HAP-1 (cell line): Measurements from ENCODE around the gene CDK8.
A peak's percentile ranks its signal among the peaks of the same experiment; 100 is the strongest.
"Not testable (repeated sequence)": the region's sequence is repeated elsewhere in the genome, so short reads cannot be mapped to it uniquely, and the experiment has no call there.

Source experiments
- DNase-seq, 2 experiments: peaks; one replicate each; pipeline ENCODE4 v3.0.0-alpha.2; 2016 to 2020; ENCODE audit warnings: low spot score in 2 of 2
- H3K27me3 ChIP-seq: fragments of 250-450 bp; sonication (Bioruptor Pico); 2 replicates; pipeline ENCODE4 v1.5.1; 2020; ENCODE audit warnings: low read depth, mild to moderate bottlenecking, moderate library complexity
- H3K36me3 ChIP-seq: fragments of 250-450 bp; sonication (Bioruptor Pico); replicated peaks from 2 replicates; pipeline ENCODE4 v1.5.1; 2020; ENCODE audit warnings: mild to moderate bottlenecking
- H3K4me1 ChIP-seq: fragments of 250-450 bp; sonication (Bioruptor Pico); 2 replicates; pipeline ENCODE4 v1.5.1; 2020; ENCODE audit warnings: mild to moderate bottlenecking
- H3K4me3 ChIP-seq: fragments of 250-450 bp; sonication (Bioruptor Pico); 2 replicates; pipeline ENCODE4 v1.5.1; 2020; ENCODE audit warnings: mild to moderate bottlenecking, moderate library complexity
- H3K9me3 ChIP-seq: fragments of 250-450 bp; sonication (Bioruptor Pico); 2 replicates; pipeline ENCODE4 v1.5.1; 2020; ENCODE audit warnings: mild to moderate bottlenecking, moderate library complexity
- in situ Hi-C: fragments of 300-500 bp; cut with MboI; formaldehyde crosslinking; loops from 3 replicates; pipeline ENCODE4 v1.14.3; 2020; ENCODE audit warnings: low sequenced_read_pairs, inconsistent platforms, mixed read lengths

The CDK8 gene

GRCh38 chr13:26310003-26310402 lies 56.1 kb downstream of the CDK8 start:
- H3K4me3 ChIP-seq: no peak overlapping the region
- H3K9me3 ChIP-seq: no peaks in the 10 kb centered on the region
- no peaks in the 10 kb centered on the region for H3K27me3 ChIP-seq
- in situ Hi-C loops: no loop called here
- no peaks in the 10 kb centered on the region for H3K36me3 ChIP-seq
- H3K4me1 ChIP-seq: no peaks in the 10 kb centered on the region
- DNase-seq: no peak

- Histone ChIP-seq H3K36me3 (no peaks in the 10 kb centered on the region), H3K4me3 (no peak overlapping the region), H3K4me1 (no peaks in the 10 kb centered on the region), H3K9me3 (no peaks in the 10 kb centered on the region), H3K27me3 (no peaks in the 10 kb centered on the region)
- no peak for DNase-seq
- in situ Hi-C loops: no loop called here
Observed at GRCh38 chr13:26310470-26310869, 56.5 kb downstream of the CDK8 start.

GRCh38 chr13:26312019-26312418 lies 58.1 kb downstream of the CDK8 start:
- H3K36me3 ChIP-seq, H3K4me1 ChIP-seq, in situ Hi-C loops, DNase-seq, H3K9me3 ChIP-seq, H3K27me3 ChIP-seq, H3K4me3 ChIP-seq: not testable (repeated sequence)

- H3K9me3 ChIP-seq, H3K4me1 ChIP-seq, DNase-seq, H3K4me3 ChIP-seq, H3K27me3 ChIP-seq, in situ Hi-C loops, H3K36me3 ChIP-seq: not testable (repeated sequence)
Observed at GRCh38 chr13:26316095-26316494, 62.2 kb downstream of the CDK8 start.

GRCh38 chr13:26320766-26321165 lies 66.8 kb downstream of the CDK8 start:
- Histone ChIP-seq H3K4me3 (no peak overlapping the region), H3K4me1 (peaks cover 10% of the 10 kb centered on the region), H3K9me3 (no peaks in the 10 kb centered on the region), H3K36me3 (no peaks in the 10 kb centered on the region), H3K27me3 (no peaks in the 10 kb centered on the region)
- in situ Hi-C loops: no loop called here
- peak in 1 of 2 experiments; percentile 73 for DNase-seq

- Histone ChIP-seq H3K9me3 (no peaks in the 10 kb centered on the region), H3K4me1 (peaks cover 10% of the 10 kb centered on the region), H3K27me3 (no peaks in the 10 kb centered on the region), H3K36me3 (no peaks in the 10 kb centered on the region), H3K4me3 (no peak overlapping the region)
- no peak for DNase-seq
- in situ Hi-C loops: no loop called here
Observed at GRCh38 chr13:26323127-26323526, 69.2 kb downstream of the CDK8 start.

GRCh38 chr13:26323764-26324163 lies 69.8 kb downstream of the CDK8 start:
- Histone ChIP-seq H3K9me3 (no peaks in the 10 kb centered on the region), H3K36me3 (no peaks in the 10 kb centered on the region), H3K4me3 (no peak overlapping the region), H3K4me1 (peaks cover 10% of the 10 kb centered on the region), H3K27me3 (no peaks in the 10 kb centered on the region)
- in situ Hi-C loops: no loop called here
- no peak for DNase-seq

- in situ Hi-C loops: no loop called here
- no peak for DNase-seq
- peaks cover 10% of the 10 kb centered on the region for H3K4me1 ChIP-seq
- H3K27me3 ChIP-seq: no peaks in the 10 kb centered on the region
- H3K4me3 ChIP-seq: no peak overlapping the region
- H3K9me3 ChIP-seq: no peaks in the 10 kb centered on the region
- no peaks in the 10 kb centered on the region for H3K36me3 ChIP-seq
Observed at GRCh38 chr13:26324294-26324693, 70.4 kb downstream of the CDK8 start.

- no peaks in the 10 kb centered on the region for H3K27me3 ChIP-seq
- no peaks in the 10 kb centered on the region for H3K9me3 ChIP-seq
- peaks cover 10% of the 10 kb centered on the region for H3K4me1 ChIP-seq
- no peaks in the 10 kb centered on the region for H3K36me3 ChIP-seq
- in situ Hi-C loops: no loop called here
- H3K4me3 ChIP-seq: no peak overlapping the region
- DNase-seq: no peak
Observed at GRCh38 chr13:26324867-26325266, 70.9 kb downstream of the CDK8 start.

- H3K36me3 ChIP-seq: no peaks in the 10 kb centered on the region
- H3K4me1 ChIP-seq: peaks cover 6% of the 10 kb centered on the region
- H3K27me3 ChIP-seq: no peaks in the 10 kb centered on the region
- no peaks in the 10 kb centered on the region for H3K9me3 ChIP-seq
- no peak overlapping the region for H3K4me3 ChIP-seq
- in situ Hi-C loops: no loop called here
- DNase-seq: no peak
Observed at GRCh38 chr13:26325876-26326275, 71.9 kb downstream of the CDK8 start.

- in situ Hi-C loops: no loop called here
- DNase-seq: no peak
- H3K4me3 ChIP-seq: no peak overlapping the region
Observed at GRCh38 chr13:26326562-26326961, 72.6 kb downstream of the CDK8 start.

GRCh38 chr13:26327940-26328725 lies 74.2 kb downstream of the CDK8 start:
- Histone ChIP-seq H3K27me3 (no peaks in the 10 kb centered on the region), H3K4me3 (no peak overlapping the region), H3K36me3 (no peaks in the 10 kb centered on the region), H3K9me3 (no peaks in the 10 kb centered on the region), H3K4me1 (peaks cover 9% of the 10 kb centered on the region; the same call in 1 of the 2 replicates)
- in situ Hi-C loops: no loop called here
- no peak for DNase-seq

More at GRCh38 chr13:26326562-26326961, 72.6 kb downstream of the CDK8 start:
- Histone ChIP-seq H3K36me3 (no peaks in the 10 kb centered on the region), H3K27me3 (no peaks in the 10 kb centered on the region), H3K9me3 (no peaks in the 10 kb centered on the region), H3K4me1 (peaks cover 9% of the 10 kb centered on the region; the same call in 1 of the 2 replicates)

- Histone ChIP-seq H3K27me3 (no peaks in the 10 kb centered on the region), H3K4me1 (peaks cover 9% of the 10 kb centered on the region; the same call in 1 of the 2 replicates), H3K36me3 (no peaks in the 10 kb centered on the region), H3K9me3 (no peaks in the 10 kb centered on the region), H3K4me3 (no peak overlapping the region)
- in situ Hi-C loops: no loop called here
- DNase-seq: no peak
Observed at GRCh38 chr13:26335158-26335557, 81.2 kb downstream of the CDK8 start.

GRCh38 chr13:26340807-26341206 lies 86.9 kb downstream of the CDK8 start:
- Histone ChIP-seq H3K4me3 (no peak overlapping the region), H3K36me3 (no peaks in the 10 kb centered on the region), H3K4me1 (no peaks in the 10 kb centered on the region), H3K9me3 (no peaks in the 10 kb centered on the region), H3K27me3 (no peaks in the 10 kb centered on the region)
- in situ Hi-C loops: no loop called here
- DNase-seq: no peak

GRCh38 chr13:26342898-26343297 lies 89.0 kb downstream of the CDK8 start:
- no peak for DNase-seq
- Histone ChIP-seq H3K9me3 (no peaks in the 10 kb centered on the region), H3K4me1 (no peaks in the 10 kb centered on the region), H3K27me3 (no peaks in the 10 kb centered on the region), H3K36me3 (no peaks in the 10 kb centered on the region), H3K4me3 (no peak overlapping the region)
- in situ Hi-C loops: no loop called here
